HG02885 (cell line): ENCODE measurements around the gene ATP6AP2.

Source experiments
- ATAC-seq: cut with Tn5 transposase; IDR thresholded peaks from one replicate; pipeline ENCODE4 v1.9.1; 2021; ENCODE audit warnings: mild to moderate bottlenecking; ENCODE audit not compliant: unreplicated experiment, poor library complexity

Gene ATP6AP2

DNA sequence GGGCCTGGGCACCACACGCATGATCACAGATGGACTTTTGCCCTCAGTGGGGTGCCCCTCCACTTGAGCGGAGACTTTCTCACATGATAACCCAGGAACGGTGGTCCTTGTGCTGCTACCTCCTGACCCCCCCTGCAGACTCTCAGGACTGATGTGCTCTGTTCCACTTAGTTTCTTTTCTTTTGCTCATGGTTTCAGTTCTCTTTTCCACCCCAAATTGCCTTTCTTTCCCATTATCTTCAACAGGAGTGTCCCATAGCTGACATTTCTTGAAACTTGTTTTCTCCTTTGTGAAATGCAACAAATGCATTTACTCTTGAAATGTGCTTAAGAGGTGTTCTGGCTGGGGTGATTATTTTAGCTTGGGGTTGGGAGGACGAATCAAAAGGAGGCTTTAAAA, 51.4 kb downstream of the ATP6AP2 start:
- ATAC-seq = no peak

DNA sequence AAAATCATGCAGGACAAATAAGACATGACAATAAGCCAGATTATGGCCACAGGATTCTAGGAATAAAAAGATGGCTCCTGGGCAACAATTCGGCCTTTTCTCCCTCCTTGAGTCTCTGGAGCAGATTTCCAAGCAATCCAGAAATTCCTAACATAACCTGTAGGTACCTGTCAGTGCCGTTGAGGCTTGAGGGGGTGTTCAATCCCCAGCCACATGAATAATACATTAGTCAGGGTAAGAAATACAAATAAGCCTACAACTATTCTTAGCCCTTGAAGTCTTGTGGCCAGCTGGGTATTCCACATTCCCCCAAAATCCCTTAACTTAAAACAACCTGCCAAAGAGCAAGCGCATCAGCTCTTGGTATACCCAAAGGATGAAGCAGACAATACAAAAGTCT, 56.9 kb downstream of the ATP6AP2 start:
- no peak for ATAC-seq

DNA sequence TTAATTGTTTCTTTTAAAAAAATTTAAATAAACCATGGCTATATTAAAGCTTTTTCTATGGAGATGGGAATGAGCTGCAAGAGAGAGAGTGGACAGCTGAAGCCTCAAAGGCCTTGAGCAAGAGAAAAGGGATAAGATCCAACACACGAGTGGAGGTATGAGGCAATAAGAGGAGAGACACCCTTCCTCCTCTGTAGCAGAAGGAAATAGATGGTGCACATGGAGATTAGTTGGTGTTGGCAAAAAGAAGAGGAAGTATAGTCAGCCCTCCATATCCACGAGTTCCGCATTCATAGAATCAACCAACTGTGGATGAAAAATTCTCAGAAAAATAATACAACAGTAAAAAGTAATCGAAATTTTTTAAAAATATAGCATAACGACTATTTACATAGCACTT, 63.4 kb downstream of the ATP6AP2 start:
- ATAC-seq = no peak

DNA sequence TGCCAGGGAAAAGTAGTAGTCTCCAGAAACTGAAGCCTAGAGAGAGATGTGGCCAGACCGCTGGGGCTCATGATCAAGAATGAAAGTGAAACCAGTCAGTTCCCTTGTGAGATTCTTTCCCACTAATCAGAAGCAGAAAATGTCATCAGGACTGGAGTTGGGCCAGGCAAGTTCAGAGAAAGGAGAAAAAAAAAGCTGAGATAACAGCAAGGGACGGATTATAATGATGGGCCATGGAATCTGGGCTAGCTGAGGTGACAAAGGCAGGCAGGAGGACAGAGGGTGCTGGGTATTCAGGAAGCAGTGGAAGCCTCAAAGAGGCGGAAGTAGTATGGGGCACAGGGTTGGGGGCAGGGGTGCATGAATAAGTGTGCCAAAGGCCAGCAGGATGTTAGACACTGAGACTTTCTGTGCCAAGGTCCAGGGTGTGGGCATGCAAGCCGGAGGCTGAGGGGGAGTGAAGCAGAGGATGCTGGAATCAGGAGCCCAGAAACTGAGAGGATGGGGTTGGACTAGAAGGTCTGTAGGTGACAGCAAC, 64.1 kb downstream of the ATP6AP2 start:
- peak; percentile 27 for ATAC-seq

DNA sequence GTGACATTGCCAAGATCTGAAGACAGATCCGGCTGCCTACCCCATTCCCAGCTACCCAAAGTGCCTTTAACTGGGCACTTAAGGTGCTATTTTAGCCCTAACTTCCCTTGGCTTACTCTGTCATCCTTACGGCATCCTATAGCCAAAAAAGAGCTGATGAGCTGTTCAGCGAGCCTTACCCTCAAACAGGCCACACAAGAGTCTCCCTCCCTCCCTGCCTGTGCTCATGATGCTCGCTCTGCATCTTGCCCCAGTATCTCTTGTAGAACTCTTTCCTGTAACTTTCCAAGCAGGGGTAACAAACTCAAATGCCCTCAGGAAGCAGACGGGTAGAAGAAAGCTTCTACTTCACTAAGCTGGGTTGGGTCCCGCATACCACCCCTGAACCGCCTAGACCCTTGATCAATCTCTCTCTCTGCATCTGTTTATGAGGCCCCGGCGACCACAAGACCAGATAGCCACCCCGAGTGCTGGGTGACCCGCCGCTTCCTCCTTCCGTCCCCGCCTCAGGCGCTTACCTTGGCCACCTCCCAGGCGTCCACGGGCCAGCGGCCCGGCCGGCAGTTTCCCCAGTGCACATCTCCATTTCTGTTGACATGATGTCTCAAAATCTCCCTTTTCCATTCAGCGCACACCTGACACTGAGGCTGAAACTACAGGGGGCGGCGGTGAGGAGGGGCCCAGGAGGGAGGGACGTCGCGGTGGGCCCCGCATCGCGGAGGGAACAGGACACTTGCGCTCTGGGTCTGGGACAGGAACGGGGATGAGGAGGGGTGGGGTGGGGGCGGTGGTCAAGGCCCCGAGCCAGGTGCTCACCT, 65.9 kb downstream of the ATP6AP2 start:
- peak; percentile 25 for ATAC-seq

DNA sequence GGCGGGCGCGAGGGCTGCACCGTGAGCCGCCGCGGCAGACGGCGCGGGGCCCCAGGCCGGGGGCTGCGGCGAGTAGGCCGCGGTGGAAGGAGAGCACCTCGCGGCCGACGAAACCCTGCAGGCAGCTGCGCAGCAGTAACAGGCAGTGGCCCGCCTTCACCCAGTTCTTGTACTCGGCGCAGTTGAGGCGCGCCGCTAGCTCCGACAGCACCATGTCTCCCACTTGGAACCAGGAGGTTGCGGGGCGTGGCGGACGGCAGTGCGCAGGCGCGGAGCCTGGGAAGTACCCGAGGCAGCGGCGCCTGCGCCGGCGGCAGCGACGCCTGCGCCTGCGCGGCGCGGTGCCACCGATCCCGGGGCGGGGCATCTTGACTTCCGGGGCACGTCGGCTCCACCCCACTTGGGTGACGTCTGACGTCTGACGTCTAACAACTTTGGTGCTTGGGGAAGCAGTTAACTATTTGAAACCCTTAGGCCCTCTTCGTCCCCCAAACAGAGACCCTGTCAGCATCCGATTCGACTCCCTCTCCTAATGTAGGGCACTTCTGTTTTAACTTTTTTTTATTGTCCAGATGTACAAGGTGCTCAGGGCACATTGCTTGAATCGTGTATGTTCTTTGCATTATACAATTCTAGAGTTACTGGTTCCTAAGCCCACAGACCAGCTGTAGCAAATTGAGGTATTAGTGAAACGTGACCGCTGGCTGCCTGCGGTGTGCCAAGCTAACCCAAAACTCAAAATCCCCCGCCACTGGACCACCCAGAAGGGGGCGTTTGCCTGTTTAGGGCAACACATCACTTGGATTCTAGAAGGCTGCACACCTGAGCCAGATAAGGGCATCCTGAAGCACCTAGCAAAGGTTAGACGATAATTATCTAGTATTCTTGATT, 66.8 kb downstream of the ATP6AP2 start, which contains the start of gene CXorf38:
TSS of gene CXorf38 (minus strand) at position 255 of the 891 bp plus-strand sequence. CDS start at position 214, 41 bp downstream.
- peak; percentile 84 for ATAC-seq

DNA sequence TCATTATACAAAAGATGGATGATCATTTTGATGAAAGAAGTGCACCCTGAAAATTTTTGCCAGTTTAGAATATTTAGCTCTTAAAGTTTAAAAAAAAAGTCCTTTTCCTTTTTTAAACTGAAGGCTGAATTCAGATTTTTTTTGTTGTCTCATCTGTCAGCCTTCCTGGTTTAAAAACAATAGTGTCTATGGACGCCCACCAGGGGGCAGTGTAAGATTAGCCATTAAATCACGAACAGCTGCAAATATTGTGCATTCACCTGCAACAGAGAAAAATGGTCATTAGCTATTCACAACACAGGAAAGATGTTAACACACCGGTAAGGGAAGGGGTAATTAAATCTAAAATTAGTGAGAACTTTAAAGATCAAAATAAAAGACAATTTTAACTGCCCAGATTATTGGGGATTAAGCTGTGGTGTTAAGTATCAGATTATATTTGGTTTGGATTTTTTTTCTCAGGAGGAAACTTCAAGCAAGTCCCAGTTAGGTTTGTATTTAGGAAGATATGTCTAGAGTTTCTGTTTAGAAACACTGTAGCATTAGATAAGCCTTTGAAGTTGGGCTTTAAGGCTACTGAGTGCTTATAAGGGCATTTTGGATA, 71.0 kb downstream of the ATP6AP2 start:
- no peak for ATAC-seq

DNA sequence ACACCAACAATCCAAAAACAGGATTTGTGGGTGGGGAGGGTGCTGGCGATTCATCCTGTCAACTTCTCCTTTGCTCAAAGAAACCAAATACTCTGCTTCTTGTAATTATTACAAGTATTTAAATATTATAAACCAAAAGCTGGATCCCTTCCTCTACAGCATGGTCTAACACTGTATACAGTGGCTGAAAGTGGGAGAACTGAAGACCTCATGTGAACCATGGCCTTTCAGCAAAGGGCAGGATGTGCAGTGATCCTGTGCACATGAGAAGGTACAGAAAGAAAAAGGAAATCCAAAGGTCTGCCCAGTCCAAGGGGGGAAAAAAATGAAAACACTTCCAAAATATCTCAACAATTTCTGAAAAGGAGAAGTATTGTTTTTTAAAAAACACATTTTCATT, 71.9 kb downstream of the ATP6AP2 start:
- no peak for ATAC-seq

DNA sequence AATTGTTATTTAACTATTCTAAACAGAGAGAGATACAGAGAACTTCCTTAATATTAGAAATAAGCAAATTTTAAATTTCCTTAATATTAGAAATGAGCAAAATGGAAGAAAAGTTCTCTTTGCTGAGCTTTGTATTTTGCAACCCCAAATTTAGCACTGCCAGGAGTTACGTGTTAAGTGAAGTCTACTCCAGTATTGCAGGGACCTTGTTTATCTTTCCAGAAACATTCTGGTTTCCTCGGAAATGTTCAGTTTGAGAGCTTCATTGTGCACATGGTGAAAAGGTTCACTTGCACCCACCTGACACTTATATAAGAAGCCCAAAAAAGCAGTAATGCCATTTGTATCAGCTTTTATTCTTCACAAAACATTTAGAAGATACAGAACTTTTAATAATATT, 72.8 kb downstream of the ATP6AP2 start:
- no peak for ATAC-seq
